ENCODE measurements around the gene SPEM1. TPM values are rescaled to one million over a fixed set of nuclear protein-coding genes. Genes with fewer than 3 reads are reported as not detected.

The SPEM1 gene
- total and polyA plus RNA-seq, 2 of the 13 experiments (the other 11 are each of a cell fraction or from before 2014, with no cell fraction given): not detected

- no peak for TF ChIP-seq ZNF430 (CRISPR knock-in tag; IDR thresholded peaks at IDR 0.05)
- peak; percentile 65; the same call in 1 of the 2 replicates for TF ChIP-seq MTA1 (CRISPR knock-in tag; IDR thresholded peaks at IDR 0.05; ENCODE audit: borderline replicate concordance)
- no peak for TF ChIP-seq ATF4 (CRISPR knock-in tag; IDR thresholded peaks at IDR 0.05)
- no peak for TF ChIP-seq DR1 (CRISPR knock-in tag; IDR thresholded peaks at IDR 0.05)
- no peak for TF ChIP-seq EHMT2 (IDR thresholded peaks at IDR 0.05; ENCODE audit: borderline replicate concordance, low read depth, low read length)
- no peak for TF ChIP-seq ZNF674 (CRISPR knock-in tag; IDR thresholded peaks at IDR 0.05; ENCODE audit: low read depth)
- TF ChIP-seq ZNF775 (CRISPR knock-in tag; IDR thresholded peaks at IDR 0.05; ENCODE audit: borderline replicate concordance): no peak
- no peak for TF ChIP-seq HIVEP1 (CRISPR knock-in tag; IDR thresholded peaks at IDR 0.05)
- TF ChIP-seq FOXK1 (CRISPR knock-in tag; IDR thresholded peaks at IDR 0.05; ENCODE audit: borderline replicate concordance, low read depth): no peak
- TF ChIP-seq ZNF350 (CRISPR knock-in tag; IDR thresholded peaks at IDR 0.05; ENCODE audit: borderline replicate concordance, low read depth): no peak; the same call in 1 of the 2 replicates
- TF ChIP-seq, protein P1, sequence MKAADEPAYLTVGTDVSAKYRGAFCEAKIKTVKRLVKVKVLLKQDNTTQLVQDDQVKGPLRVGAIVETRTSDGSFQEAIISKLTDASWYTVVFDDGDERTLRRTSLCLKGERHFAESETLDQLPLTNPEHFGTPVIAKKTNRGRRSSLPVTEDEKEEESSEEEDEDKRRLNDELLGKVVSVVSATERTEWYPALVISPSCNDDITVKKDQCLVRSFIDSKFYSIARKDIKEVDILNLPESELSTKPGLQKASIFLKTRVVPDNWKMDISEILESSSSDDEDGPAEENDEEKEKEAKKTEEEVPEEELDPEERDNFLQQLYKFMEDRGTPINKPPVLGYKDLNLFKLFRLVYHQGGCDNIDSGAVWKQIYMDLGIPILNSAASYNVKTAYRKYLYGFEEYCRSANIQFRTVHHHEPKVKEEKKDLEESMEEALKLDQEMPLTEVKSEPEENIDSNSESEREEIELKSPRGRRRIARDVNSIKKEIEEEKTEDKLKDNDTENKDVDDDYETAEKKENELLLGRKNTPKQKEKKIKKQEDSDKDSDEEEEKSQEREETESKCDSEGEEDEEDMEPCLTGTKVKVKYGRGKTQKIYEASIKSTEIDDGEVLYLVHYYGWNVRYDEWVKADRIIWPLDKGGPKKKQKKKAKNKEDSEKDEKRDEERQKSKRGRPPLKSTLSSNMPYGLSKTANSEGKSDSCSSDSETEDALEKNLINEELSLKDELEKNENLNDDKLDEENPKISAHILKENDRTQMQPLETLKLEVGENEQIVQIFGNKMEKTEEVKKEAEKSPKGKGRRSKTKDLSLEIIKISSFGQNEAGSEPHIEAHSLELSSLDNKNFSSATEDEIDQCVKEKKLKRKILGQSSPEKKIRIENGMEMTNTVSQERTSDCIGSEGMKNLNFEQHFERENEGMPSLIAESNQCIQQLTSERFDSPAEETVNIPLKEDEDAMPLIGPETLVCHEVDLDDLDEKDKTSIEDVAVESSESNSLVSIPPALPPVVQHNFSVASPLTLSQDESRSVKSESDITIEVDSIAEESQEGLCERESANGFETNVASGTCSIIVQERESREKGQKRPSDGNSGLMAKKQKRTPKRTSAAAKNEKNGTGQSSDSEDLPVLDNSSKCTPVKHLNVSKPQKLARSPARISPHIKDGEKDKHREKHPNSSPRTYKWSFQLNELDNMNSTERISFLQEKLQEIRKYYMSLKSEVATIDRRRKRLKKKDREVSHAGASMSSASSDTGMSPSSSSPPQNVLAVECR (CRISPR knock-in tag; IDR thresholded peaks at IDR 0.05; ENCODE audit: borderline replicate concordance): peak; percentile 73; the same call in 1 of the 2 replicates
- TF ChIP-seq, protein P2, sequence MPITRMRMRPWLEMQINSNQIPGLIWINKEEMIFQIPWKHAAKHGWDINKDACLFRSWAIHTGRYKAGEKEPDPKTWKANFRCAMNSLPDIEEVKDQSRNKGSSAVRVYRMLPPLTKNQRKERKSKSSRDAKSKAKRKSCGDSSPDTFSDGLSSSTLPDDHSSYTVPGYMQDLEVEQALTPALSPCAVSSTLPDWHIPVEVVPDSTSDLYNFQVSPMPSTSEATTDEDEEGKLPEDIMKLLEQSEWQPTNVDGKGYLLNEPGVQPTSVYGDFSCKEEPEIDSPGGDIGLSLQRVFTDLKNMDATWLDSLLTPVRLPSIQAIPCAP (CRISPR knock-in tag; IDR thresholded peaks at IDR 0.05; ENCODE audit: low read depth): no peak
- no peak for TF ChIP-seq ZNF589 (CRISPR knock-in tag; conservative IDR thresholded peaks at IDR 0.05)
- TF ChIP-seq HMG20B (CRISPR knock-in tag; conservative IDR thresholded peaks at IDR 0.05): no peak
- TF ChIP-seq, protein P3, sequence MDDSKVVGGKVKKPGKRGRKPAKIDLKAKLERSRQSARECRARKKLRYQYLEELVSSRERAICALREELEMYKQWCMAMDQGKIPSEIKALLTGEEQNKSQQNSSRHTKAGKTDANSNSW (CRISPR knock-in tag; IDR thresholded peaks at IDR 0.05; ENCODE audit: borderline replicate concordance): no peak
- no peak for TF ChIP-seq ZNF83 (CRISPR knock-in tag; IDR thresholded peaks at IDR 0.05; ENCODE audit: borderline replicate concordance)
- TF ChIP-seq ESRRA (CRISPR knock-in tag; IDR thresholded peaks at IDR 0.05; ENCODE audit: low read depth): no peak
- no peak for TF ChIP-seq ZNF558 (CRISPR knock-in tag; IDR thresholded peaks at IDR 0.05; ENCODE audit: borderline replicate concordance)
- TF ChIP-seq, protein P4, sequence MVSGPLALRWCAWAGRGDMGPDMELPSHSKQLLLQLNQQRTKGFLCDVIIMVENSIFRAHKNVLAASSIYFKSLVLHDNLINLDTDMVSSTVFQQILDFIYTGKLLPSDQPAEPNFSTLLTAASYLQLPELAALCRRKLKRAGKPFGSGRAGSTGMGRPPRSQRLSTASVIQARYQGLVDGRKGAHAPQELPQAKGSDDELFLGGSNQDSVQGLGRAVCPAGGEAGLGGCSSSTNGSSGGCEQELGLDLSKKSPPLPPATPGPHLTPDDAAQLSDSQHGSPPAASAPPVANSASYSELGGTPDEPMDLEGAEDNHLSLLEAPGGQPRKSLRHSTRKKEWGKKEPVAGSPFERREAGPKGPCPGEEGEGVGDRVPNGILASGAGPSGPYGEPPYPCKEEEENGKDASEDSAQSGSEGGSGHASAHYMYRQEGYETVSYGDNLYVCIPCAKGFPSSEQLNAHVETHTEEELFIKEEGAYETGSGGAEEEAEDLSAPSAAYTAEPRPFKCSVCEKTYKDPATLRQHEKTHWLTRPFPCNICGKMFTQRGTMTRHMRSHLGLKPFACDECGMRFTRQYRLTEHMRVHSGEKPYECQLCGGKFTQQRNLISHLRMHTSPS (CRISPR knock-in tag; IDR thresholded peaks at IDR 0.05; ENCODE audit: low read depth): no peak
- no peak for TF ChIP-seq ZNF776 (CRISPR knock-in tag; IDR thresholded peaks at IDR 0.05)
Observed at GRCh38 chr17:7403043-7403726, 16.9 kb upstream of the SPEM1 start (continued).
